ENCODE measurements around the gene F9. TPM values are rescaled to one million over a fixed set of nuclear protein-coding genes. Genes with fewer than 3 reads are reported as not detected.

Gene F9
- total RNA-seq, 6 experiments from 2014 or later, result not detected

DNA sequence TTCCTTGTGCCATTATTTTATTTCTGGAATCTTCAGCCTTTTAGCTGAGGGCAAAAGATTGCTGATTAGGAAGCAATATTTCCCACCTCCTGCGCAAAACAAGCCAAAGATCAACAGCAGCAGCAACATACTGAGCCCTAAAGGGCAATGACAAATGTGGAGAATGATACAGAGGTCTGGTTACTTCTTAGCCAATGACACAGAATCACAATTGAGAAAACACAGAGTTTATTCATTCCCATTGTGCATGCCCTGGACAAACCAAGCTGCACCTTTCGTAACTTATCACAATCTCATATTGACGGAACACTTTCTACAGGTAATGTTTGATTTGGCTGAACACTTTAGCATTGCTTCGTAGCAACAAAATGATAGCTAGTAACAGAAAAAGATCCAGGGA is 13.4 kb downstream of the F9 start:
- Mint-ChIP-seq H3K27me3 (ENCODE audit: insufficient read depth) (no peaks in the 10 kb centered on the region), H3K4me1 (ENCODE audit: low read depth) (no peaks in the 10 kb centered on the region), H3K4me3 (no peak overlapping the region), H3K9me3 (no peaks in the 10 kb centered on the region), H3K27ac (no peak overlapping the region), H3K36me3 (ENCODE audit: low read depth) (no peaks in the 10 kb centered on the region)
- TF ChIP-seq, protein P1, sequence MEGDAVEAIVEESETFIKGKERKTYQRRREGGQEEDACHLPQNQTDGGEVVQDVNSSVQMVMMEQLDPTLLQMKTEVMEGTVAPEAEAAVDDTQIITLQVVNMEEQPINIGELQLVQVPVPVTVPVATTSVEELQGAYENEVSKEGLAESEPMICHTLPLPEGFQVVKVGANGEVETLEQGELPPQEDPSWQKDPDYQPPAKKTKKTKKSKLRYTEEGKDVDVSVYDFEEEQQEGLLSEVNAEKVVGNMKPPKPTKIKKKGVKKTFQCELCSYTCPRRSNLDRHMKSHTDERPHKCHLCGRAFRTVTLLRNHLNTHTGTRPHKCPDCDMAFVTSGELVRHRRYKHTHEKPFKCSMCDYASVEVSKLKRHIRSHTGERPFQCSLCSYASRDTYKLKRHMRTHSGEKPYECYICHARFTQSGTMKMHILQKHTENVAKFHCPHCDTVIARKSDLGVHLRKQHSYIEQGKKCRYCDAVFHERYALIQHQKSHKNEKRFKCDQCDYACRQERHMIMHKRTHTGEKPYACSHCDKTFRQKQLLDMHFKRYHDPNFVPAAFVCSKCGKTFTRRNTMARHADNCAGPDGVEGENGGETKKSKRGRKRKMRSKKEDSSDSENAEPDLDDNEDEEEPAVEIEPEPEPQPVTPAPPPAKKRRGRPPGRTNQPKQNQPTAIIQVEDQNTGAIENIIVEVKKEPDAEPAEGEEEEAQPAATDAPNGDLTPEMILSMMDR (IDR thresholded peaks at IDR 0.05), result no peak
- DNase-seq, result no peak

DNA sequence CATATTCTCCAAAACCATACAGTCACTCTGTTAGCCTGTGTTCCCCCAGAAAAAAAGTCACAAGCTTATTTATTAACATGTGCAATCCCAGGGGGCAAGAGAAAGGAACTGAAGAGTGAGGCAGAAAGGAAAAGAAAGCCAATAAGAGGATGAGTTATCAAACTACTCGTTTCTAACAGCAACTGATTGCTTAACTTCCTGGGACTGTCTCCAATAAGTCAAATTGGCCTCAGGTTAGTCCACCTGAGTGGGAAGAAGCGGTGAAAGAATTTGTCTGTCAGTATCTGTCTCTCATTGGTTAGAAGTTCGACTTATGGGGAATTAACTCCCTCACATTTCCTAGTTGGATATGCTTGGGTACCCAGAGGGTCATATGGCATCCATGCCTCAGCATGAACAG is 14.1 kb downstream of the F9 start:
- H3K9me3 Mint-ChIP-seq, result no peaks in the 10 kb centered on the region
- H3K27ac Mint-ChIP-seq, result no peak overlapping the region
- H3K36me3 Mint-ChIP-seq (ENCODE audit: low read depth), result no peaks in the 10 kb centered on the region
- no peaks in the 10 kb centered on the region for H3K27me3 Mint-ChIP-seq (ENCODE audit: insufficient read depth)
- DNase-seq, result no peak
- no peak overlapping the region for H3K4me3 Mint-ChIP-seq
- no peaks in the 10 kb centered on the region for H3K4me1 Mint-ChIP-seq (ENCODE audit: low read depth)
- TF ChIP-seq, protein P1 (IDR thresholded peaks at IDR 0.05), result no peak

DNA sequence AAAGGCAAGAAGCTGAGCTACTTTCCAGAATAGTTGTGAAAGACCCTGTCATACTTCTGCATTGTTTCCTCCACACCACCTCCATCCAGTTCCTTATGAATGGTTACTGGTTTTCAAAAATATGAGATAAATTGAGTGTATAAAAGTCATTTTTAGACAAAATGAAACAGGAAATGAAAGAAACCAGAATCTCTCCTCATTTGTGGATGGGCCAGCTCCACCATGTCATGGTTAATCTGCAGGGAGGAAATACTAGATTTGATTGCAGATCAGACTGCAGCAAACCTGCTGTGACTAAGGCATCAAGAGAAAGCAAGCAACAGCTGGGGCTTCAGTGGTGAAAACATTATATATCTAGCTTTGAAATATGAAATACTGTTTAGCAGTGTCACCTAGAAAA is 23.8 kb downstream of the F9 start:
- no peaks in the 10 kb centered on the region for H3K9me3 Mint-ChIP-seq
- peaks cover 7% of the 10 kb centered on the region for H3K27me3 Mint-ChIP-seq (ENCODE audit: insufficient read depth)
- TF ChIP-seq, protein P1 (IDR thresholded peaks at IDR 0.05), result no peak
- H3K27ac Mint-ChIP-seq, result no peak overlapping the region
- DNase-seq, result no peak
- no peaks in the 10 kb centered on the region for H3K36me3 Mint-ChIP-seq (ENCODE audit: low read depth)
- no peak overlapping the region for H3K4me3 Mint-ChIP-seq
- H3K4me1 Mint-ChIP-seq (ENCODE audit: low read depth), result no peaks in the 10 kb centered on the region

DNA sequence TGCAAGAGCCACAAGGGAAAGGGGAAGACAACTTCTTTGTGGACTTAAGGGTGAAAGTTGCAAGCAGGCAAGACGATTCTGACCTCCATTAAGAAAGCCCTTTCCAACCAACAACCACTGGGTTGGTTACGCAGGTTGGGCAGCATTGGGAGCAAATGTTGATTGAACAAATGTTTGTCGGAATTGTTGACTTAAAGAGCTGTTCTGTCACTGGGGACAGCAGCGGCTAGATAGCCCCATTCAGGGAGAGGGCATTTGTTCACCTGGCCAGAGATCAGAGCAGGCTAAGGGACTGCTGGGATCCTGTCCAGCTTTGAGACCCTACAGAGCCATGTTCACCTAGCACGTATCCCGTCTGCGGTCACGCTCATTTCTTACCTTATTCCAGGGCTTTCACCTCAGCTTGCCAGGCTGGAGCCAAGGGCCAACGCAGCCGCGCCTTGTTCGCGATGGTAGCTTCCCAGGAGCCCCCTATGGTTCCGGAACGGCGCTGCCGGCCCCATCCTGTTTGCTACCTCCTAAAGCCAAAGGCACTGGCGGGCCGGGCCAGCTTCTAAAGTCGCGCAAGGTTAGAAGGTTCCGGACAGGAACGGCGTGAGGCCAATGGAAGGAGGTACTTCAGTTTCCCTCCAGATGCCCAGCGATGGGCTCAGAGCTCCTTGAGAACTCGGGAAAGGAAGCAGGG is 24.6 kb downstream of the F9 start:
- TF ChIP-seq, protein P1 (IDR thresholded peaks at IDR 0.05), result no peak
- Mint-ChIP-seq H3K9me3 (no peaks in the 10 kb centered on the region), H3K4me3 (no peak overlapping the region), H3K27me3 (ENCODE audit: insufficient read depth) (peaks cover 7% of the 10 kb centered on the region), H3K36me3 (ENCODE audit: low read depth) (no peaks in the 10 kb centered on the region), H3K27ac (no peak overlapping the region), H3K4me1 (ENCODE audit: low read depth) (no peaks in the 10 kb centered on the region)
- DNase-seq, result no peak

DNA sequence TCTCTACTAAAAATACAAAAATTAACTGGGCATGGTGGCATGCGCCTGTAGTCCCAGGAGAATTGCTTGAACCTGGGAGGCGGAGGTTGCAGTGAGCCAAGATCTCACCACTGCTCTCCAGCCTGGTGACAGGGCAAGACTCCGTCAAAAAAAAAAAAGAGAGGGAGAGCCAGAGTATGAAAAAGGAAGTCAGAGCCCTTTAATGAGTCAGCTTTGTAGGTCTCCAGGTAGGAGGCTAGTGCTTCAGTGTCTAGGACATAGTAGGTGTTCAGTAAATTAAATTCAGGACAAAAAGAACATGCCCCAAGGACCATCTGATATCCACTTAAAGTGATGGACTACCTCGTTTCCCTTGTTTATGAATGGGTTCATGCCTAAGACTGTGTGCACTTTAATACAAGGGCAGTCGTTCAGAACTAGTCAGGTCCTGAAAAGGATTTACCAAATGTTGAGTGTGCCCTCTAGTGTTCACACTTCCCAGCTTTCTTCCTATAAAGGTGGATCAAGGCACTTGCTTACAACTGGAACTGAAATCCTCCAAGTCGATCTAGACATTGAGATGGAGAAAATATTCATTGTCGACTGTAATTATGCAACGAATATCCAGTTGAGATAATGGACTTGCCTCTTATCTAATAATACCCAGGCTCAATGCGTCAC is 29.0 kb downstream of the F9 start:
- no peaks in the 10 kb centered on the region for H3K9me3 Mint-ChIP-seq
- no peak overlapping the region for H3K27ac Mint-ChIP-seq
- TF ChIP-seq, protein P1 (IDR thresholded peaks at IDR 0.05), result peak; percentile 66; the same call in 1 of the 2 replicates
- no peak overlapping the region for H3K4me3 Mint-ChIP-seq
- peak; percentile 28 for DNase-seq
- no peaks in the 10 kb centered on the region for H3K4me1 Mint-ChIP-seq (ENCODE audit: low read depth)
- no peaks in the 10 kb centered on the region for H3K36me3 Mint-ChIP-seq (ENCODE audit: low read depth)
- peaks cover 7% of the 10 kb centered on the region for H3K27me3 Mint-ChIP-seq (ENCODE audit: insufficient read depth)
